HG02938 (cell line): ENCODE data around the gene MNAT1.

Experiments
- ATAC-seq: cut with Tn5 transposase; IDR thresholded peaks from one replicate; pipeline ENCODE4 v1.9.1; 2021; ENCODE audit warnings: mild to moderate bottlenecking, moderate library complexity; ENCODE audit not compliant: unreplicated experiment

MNAT1 gene

GRCh38 chr14:60956632-60957031, 222.1 kb downstream of the MNAT1 start:
- no peak for ATAC-seq

- no peak for ATAC-seq
Measured at GRCh38 chr14:60958146-60958545, 223.6 kb downstream of the MNAT1 start.

DNA sequence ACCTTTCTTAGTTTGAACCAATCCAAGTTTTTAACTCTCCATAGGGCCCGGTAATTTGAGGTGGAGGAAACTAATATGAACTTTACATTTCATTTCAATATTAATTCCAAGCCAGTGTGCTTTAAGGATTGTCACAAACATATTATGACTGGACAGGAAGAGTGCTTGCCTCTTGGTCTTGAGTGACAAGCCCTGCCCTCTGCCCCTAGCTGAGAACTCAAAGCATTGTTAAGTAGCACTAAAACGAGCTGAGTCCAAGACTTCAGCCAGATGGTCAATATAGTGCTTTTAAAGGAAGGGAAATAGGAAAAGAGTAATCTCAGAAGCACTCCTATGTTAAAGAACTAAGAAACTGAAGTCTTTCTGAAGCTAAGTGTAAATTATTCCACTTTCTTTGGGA, 229.2 kb downstream of the MNAT1 start:
- ATAC-seq: no peak

DNA sequence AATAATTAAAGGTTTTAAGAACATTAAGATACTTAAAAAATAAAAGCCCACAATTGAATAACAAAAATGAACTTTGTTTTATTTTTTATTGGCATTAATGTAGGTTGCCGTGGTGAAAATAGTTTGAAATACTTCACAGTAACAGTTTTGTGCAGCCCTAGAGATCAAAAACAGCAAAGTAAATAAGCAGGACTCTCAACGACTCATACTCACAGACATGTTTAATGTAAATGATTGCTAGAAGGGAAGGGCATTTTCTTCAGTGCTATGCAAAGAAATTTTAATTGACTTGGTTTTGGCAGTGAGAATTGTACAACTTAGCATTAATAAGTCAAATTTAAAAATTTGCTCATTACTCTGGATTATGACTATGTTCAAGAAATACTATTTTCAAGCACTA, 230.3 kb downstream of the MNAT1 start:
- ATAC-seq: no peak

- ATAC-seq: no peak
Measured at GRCh38 chr14:60965402-60965801, 230.8 kb downstream of the MNAT1 start.

DNA sequence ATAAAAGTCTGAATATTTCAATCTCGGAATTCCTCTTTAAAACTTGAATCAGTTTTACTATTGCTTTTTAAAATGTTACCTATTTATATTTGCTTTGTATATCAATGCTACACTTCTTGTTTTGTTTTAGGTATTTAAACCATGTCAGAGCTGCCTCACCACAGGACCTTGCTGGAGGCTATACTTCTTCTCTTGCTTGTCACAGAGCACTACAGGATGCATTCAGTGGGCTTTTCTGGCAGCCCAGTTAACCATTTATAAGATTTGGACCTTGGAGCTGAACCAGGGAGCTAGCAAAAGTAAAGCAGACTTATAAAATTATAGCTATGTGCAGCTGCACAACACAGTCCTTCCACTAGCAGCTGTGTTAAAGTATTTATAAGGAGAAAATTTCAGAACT, 233.5 kb downstream of the MNAT1 start:
- no peak for ATAC-seq

GRCh38 chr14:60968671-60969070, 234.1 kb downstream of the MNAT1 start:
- ATAC-seq: no peak

GRCh38 chr14:60970146-60970545, 235.6 kb downstream of the MNAT1 start:
- ATAC-seq: no peak

- ATAC-seq: no peak
Measured at GRCh38 chr14:60971271-60971670, 236.7 kb downstream of the MNAT1 start.

DNA sequence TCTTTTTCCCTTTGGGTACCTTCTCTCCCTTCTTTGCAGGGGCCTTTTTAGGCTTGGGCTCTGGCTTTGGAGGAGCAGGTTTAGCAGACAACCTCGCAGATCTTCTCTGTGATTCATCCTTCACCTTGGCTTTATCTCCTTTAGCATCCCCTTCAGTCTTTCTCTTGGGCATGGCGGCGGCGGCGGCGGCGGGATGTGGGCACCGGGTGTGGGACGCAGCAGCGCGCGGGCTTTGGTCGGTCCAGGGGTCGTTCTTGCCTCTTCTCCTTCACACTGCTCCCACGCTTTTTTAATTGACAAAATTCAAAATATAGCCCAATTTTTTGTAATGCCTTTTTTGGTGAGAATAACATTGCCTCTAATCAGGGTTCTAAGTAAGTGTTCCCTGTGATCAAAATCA, 237.7 kb downstream of the MNAT1 start:
- no peak for ATAC-seq

- no peak for ATAC-seq
Measured at GRCh38 chr14:60973070-60973469, 238.5 kb downstream of the MNAT1 start.

DNA sequence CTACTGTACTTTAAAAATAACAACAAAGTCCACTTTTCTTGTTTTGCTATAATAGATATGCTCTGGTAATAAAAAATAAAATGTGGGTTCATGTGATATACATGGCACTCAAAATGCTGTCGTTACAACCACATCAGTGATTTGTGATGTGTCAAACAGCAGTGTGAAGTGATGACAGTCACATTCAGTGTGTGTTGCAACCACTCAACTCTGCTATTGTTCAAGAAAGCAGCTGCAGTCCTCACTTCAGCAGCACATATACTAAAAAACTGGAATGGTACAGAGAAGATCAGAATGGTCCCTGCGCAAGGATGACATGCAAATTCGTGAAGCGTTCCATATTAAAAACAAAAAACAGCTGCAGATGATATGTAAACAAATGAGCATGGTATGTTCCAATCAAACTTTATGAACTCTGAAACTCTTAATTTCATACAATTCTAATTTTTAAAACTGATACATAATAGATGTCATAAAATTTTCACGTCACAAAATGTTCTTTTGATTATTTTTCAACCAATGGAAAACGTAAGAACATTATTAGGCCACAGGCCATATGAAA, 239.6 kb downstream of the MNAT1 start:
- no peak for ATAC-seq

GRCh38 chr14:60975551-60975950, 241.0 kb downstream of the MNAT1 start:
- no peak for ATAC-seq

DNA sequence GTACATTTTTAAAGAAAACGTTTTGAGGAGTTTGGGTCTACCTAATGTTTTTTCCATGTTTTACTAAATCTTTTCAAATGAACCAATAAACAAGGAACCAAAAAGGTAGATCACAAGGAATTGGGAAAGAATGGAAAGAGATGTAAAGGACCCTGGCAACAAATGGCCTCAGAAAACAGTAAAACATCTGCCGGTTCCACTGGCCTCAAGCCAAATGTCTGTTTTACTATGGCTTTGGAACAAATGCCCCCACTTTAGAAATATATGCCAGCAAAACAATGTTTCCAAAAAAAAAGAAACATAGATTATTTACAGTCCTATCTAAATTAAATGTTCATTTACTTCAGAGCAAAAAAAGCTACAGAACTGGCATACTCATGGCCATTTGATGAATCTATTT, 243.3 kb downstream of the MNAT1 start:
- no peak for ATAC-seq

DNA sequence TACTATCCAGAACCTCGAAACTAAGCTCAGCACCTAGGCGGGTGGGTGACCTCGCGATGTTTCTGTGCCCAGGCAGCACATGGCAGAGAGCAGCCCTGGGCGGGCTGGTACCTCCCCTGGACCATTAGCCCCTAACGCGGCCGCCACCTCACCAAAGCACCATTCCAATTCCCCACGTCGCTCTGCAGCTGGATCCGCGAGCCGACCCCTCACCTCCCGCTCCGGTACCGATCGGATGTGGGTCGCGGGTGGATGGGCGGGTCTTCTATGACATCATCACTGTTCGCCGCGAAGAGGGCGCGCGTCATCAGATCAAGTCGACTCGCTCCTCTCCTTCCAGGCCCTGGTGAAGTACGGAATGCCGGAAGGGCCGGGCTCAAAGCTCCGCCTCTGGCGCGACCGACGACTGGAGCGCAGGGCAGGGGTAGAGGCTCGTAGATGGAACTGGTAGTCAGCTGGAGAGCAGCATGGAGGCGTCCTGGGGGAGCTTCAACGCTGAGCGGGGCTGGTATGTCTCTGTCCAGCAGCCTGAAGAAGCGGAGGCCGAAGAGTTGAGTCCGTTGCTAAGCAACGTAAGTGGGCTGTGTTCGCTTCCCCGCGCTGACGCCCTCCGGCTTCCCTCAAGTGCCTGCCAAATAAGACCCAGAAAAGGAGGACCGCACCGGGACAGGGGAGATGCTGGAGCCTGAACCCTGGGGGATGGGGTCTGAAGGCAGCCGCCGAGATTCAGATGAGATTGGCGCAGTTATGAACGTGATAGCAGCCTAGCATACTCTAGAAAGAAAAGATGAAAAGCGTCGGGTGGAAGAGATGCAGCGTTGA, 246.5 kb downstream of the MNAT1 start, which contains the start of the genes SLC38A6 and TRMT5:
TSS of gene SLC38A6 (plus strand) at position 435 of the 822 bp plus-strand sequence. CDS start at position 468, 33 bp downstream.
TSS of gene TRMT5 (minus strand) at position 269 of the 822 bp plus-strand sequence. CDS start at position 163, 106 bp downstream.
- peak; percentile 82 for ATAC-seq

- no peak for ATAC-seq
Measured at GRCh38 chr14:60981633-60982455, 247.3 kb downstream of the MNAT1 start.

- ATAC-seq: no peak
Measured at GRCh38 chr14:60984196-60984595, 249.6 kb downstream of the MNAT1 start.

GRCh38 chr14:60986500-60986899, 251.9 kb downstream of the MNAT1 start:
- no peak for ATAC-seq

GRCh38 chr14:60989599-60989998, 255.0 kb downstream of the MNAT1 start:
- ATAC-seq: no peak

DNA sequence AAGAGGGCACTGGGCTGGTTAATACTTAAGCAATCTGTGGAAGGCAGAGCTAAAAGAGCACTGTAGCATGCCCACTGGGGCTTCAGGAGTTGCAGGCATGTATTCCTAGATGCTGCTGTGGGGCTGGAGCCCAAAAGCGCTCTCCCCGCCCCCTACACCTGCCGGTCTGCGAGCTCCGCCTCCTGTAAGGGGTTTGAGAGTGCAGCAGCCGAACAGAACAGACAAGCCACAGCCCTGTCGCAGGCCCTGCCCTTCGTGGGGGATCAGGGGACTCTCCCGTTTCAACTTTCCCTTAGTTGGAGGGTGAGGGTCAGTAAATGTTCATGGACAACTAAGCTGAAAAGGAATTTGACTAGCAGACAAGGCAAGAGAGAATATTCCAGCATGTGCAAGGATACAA, 264.1 kb downstream of the MNAT1 start:
- ATAC-seq: no peak

- ATAC-seq: no peak
Measured at GRCh38 chr14:60999536-60999935, 265.0 kb downstream of the MNAT1 start.

DNA sequence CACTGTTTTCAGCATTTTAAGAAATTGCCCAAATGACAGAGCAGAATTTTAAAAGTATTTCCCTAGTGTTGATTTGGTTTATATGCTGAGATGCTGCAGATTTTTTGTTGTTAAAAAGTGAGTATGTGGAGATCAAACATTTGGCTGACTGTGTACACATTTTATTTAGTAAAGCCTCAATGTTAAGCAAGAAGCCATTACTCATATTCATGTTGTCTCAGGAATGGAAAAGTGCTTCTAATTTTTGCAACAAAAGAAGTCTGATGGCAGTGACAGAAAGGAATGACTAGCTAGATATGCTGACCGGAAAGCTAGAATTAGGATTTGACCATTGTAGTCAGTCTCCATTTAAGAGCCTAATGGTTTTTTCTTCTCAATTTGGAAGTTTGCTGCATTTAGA, 269.0 kb downstream of the MNAT1 start:
- ATAC-seq: no peak
